ENCODE measurements around the gene SPOCK2. TPM values are rescaled to one million over a fixed set of nuclear protein-coding genes. Genes with fewer than 3 reads are reported as not detected.
"Not testable (repeated sequence)": the region's sequence is repeated elsewhere in the genome, so short reads cannot be mapped to it uniquely, and the experiment has no call there.

Gene SPOCK2
- total and polyA plus RNA-seq, 2 donors (not counting 1 experiment from before 2014, with no cell fraction given) = 39.1 to 139 TPM

GRCh38 chr10:72137583-72137982 lies 49.2 kb upstream of the SPOCK2 start:
- no peak for ATAC-seq (ENCODE audit: low read depth)
- Histone ChIP-seq H3K79me2 (ENCODE audit: control insufficient read depth, insufficient read depth, low read length) (no peaks in the 10 kb centered on the region), H3K27me3 (replicated peaks in 1 of 4; ENCODE audit: control extremely low read depth in 1 of 4, control insufficient read depth in 3 of 4, insufficient read depth in 4 of 4, low read length in 3 of 4) (no peaks in the 10 kb centered on the region), H3K4me3 (ENCODE audit: control extremely low read depth in 1 of 5, extremely low read depth in 1 of 5, insufficient read depth in 1 of 5, low read depth in 2 of 5, low read length in 4 of 5) (no peak overlapping the region), H3K4me2 (replicated peaks; ENCODE audit: low read depth, low read length, poor library complexity, severe bottlenecking) (no peak overlapping the region), H3K4me1 (ENCODE audit: control insufficient read depth in 2 of 2, insufficient read depth in 2 of 2, low read length in 2 of 2) (peaks cover 15 to 17% of the 10 kb centered on the region in 2 donors), H2AFZ (ENCODE audit: insufficient read depth, low read depth, low read length, poor library complexity, severe bottlenecking) (no peak overlapping the region), H3K9ac (ENCODE audit: low read length) (no peak overlapping the region), H4K20me1 (ENCODE audit: control insufficient read depth, insufficient read depth, low read length, poor library complexity, severe bottlenecking) (no peaks in the 10 kb centered on the region), H3K36me3 (replicated peaks in 1 of 2; ENCODE audit: control extremely low read depth in 1 of 2, control insufficient read depth in 1 of 2, extremely low read depth in 1 of 2, insufficient read depth in 2 of 2, low read length in 1 of 2) (peaks cover 0 to 2% of the 10 kb centered on the region in 2 experiments), H3K9me3 (ENCODE audit: control extremely low read depth in 1 of 3, control insufficient read depth in 2 of 3, insufficient read depth in 1 of 3, low read length in 2 of 3) (peaks cover 0 to 8% (median 0%) of the 10 kb centered on the region in 3 donors), H3K27ac (ENCODE audit: low read length in 2 of 2) (no peak overlapping the region)
- no peak for DNase-seq
- no peak overlapping the region for H3K27ac Mint-ChIP-seq
- intact Hi-C loops (cut with micrococcal nuclease) = no loop called here
- H3K27me3 Mint-ChIP-seq = no peaks in the 10 kb centered on the region
- H3K4me1 Mint-ChIP-seq = peaks cover 27% of the 10 kb centered on the region
- no peak for TF ChIP-seq CTCF (IDR thresholded peaks at IDR 0.05)
- no peak for TF ChIP-seq EZH2 (IDR thresholded peaks at IDR 0.05; ENCODE audit: borderline replicate concordance, insufficient read depth, low read depth, low read length, poor library complexity, severe bottlenecking)
- CTCF ChIA-PET = interaction anchor here (0.5 to 2.9 kb wide), 2 partner anchors 84 to 200 kb away, joined by 3 to 14 read pairs; no protein-coding TSS in a partner anchor
- H3K9me3 Mint-ChIP-seq (ENCODE audit: insufficient read depth) = no peaks in the 10 kb centered on the region
- no peak overlapping the region for H3K4me3 Mint-ChIP-seq
- no CpG with 5 or more reads among the region's 7 CpGs for WGBS (ENCODE audit: insufficient coverage)
- POLR2A ChIA-PET = interaction anchor here (0.7 kb wide), 1 partner anchor 290 kb away, joined by 3 read pairs; no protein-coding TSS in a partner anchor

- H3K27ac ChIP-seq (ENCODE audit: low read length in 2 of 2); ATAC-seq (ENCODE audit: low read depth); DNase-seq; H3K9me3 ChIP-seq (ENCODE audit: control extremely low read depth in 1 of 3, control insufficient read depth in 2 of 3, insufficient read depth in 1 of 3, low read length in 2 of 3); H3K79me2 ChIP-seq (ENCODE audit: control insufficient read depth, insufficient read depth, low read length); H3K36me3 ChIP-seq (replicated peaks in 1 of 2; ENCODE audit: control extremely low read depth in 1 of 2, control insufficient read depth in 1 of 2, extremely low read depth in 1 of 2, insufficient read depth in 2 of 2, low read length in 1 of 2); H3K4me3 Mint-ChIP-seq; H3K9me3 Mint-ChIP-seq (ENCODE audit: insufficient read depth); intact Hi-C loops (cut with micrococcal nuclease); H3K4me3 ChIP-seq (ENCODE audit: control extremely low read depth in 1 of 5, extremely low read depth in 1 of 5, insufficient read depth in 1 of 5, low read depth in 2 of 5, low read length in 4 of 5); H2AFZ ChIP-seq (ENCODE audit: insufficient read depth, low read depth, low read length, poor library complexity, severe bottlenecking); H3K27ac Mint-ChIP-seq; H4K20me1 ChIP-seq (ENCODE audit: control insufficient read depth, insufficient read depth, low read length, poor library complexity, severe bottlenecking); H3K9ac ChIP-seq (ENCODE audit: low read length); H3K27me3 Mint-ChIP-seq; H3K4me2 ChIP-seq (replicated peaks; ENCODE audit: low read depth, low read length, poor library complexity, severe bottlenecking); H3K27me3 ChIP-seq (replicated peaks in 1 of 4; ENCODE audit: control extremely low read depth in 1 of 4, control insufficient read depth in 3 of 4, insufficient read depth in 4 of 4, low read length in 3 of 4): not testable (repeated sequence)
- WGBS (ENCODE audit: insufficient coverage) = 90% methylated on average over 2 of the region's 10 CpGs
- peaks cover 30% of the 10 kb centered on the region for H3K4me1 Mint-ChIP-seq
- POLR2A ChIA-PET = interaction anchor here (0.5 kb wide), 1 partner anchor 183 kb away, joined by 3 read pairs; no protein-coding TSS in a partner anchor
- H3K4me1 ChIP-seq (ENCODE audit: control insufficient read depth in 2 of 2, insufficient read depth in 2 of 2, low read length in 2 of 2) = peaks cover 15 to 17% of the 10 kb centered on the region in 2 donors
- CTCF ChIA-PET = interaction anchor here (2.9 kb wide), 1 partner anchor 201 kb away, joined by 14 read pairs; no protein-coding TSS in a partner anchor
Observed at GRCh38 chr10:72136225-72136624, 47.9 kb upstream of the SPOCK2 start.

All from B cell (primary cell).